Activated naive CD4-positive, alpha-beta T cell treated with Interleukin-2 at 50 U/mL for 16 hours (primary cell): ENCODE measurements around the gene CYBA.

Source experiments
- DNase-seq: peaks from one replicate; pipeline ENCODE4 v3.0.0-alpha.2; 2020

The CYBA gene

DNA sequence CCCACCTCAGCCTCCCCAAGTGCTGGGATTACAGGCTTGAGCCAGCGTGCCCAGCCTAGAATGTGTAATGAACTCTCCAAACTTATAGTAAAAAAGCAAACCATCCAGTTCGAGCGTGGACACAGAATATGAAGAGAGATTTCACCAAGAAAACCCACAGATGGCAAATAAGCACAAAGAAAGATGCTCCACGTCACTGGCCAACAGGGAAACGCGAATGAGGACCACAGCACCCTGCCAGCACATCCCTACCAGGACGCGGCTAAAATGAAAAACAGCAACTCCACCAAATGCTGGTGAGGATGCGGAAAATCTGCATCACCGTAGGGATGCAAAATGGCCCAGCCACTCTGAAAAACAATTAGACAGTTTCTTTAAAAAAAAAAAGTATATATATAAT is 10.6 kb upstream of the CYBA start:
- no peak for DNase-seq

DNA sequence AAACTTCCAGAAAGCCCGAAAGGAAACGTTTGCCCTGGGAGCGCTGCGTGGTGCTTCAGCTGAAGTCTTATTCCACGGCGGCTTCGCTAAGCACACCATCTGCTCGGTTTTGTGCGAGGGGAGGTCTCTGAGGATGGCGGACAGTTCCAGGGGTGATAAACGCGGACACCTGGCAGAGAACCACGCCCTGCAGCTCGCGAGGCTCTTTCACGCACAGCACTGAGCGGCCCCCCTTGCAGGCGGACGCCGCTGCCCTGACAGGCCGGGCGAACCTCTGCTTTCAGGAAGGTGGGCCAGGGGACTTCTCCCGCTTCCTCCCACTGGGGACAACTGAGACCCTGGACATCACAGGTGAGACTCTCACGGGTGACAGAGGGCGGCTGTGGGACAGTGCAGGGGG is 8.3 kb upstream of the CYBA start:
- no peak for DNase-seq

DNA sequence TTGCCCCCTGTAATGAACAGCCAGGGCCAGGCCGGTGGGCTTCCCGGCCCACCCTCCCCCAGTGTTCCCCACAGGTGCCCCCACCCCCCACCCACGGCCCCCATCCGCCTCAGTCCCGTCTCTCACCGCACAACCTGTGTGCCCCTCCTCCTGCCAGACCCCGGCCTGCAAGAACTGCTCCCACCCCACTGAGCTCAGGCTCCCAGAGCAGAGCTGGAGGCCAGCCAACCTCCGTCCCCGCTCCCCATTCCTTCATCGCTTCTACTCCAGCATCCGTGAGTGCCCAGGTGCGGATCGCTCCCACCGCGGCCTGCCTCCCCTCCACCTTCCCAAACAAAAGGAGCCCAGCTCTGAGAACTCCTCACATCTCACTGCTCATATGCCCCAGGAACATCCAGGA is 7.9 kb upstream of the CYBA start:
- no peak for DNase-seq

DNA sequence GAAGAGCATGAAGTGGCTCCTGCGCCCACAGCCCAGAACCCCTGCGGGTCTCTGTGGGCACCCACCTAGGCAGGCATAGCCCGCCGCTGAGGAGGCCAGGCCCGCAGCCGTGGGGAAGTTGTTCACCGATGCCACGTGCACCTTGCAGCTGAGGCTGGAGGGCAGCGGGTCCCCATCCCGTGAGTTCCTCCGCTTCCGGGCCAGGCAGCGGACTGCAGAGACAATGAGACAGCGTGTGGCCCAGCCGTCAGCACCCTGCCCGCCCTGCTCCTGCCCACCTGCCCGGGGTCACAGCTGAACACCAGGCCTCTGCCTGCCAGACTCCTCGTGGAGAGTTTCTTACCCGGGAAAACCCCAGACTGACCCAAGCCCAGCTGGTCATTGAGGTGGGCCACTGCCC is 6.5 kb upstream of the CYBA start:
- no peak for DNase-seq

DNA sequence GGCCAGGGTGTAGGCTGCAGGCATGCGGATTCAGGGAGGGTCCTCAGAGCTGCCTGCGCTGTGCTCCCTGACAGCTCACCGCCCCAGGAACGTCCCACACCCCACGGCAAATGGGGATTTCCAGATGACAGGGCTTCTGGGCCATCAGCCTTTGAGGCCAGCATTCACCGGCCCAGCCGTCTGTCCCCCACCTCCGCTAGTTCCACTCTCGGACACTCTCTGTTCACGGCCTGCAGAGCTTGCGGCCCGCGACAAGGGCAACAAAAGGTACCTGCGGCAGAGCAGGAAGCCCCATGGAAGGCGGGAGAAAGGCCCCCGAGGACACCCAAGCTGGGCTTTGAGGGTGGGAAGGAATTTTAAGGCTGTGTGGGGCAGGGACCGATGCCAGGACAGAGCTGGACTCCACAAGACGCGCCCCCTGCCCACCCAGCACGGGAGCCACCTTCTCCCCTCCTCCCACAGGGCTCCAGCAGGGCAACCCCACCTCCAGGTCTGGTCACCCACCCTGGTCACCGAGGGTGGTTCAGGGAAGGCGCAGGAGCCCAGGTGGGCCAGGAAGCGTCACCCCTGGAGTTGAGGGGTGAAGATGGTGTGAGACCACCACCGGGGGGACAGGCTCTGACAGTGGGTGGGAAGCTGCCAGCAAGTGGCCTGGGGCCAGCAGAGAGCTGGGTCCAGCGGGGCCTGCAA is 5.6 kb upstream of the CYBA start:
- no peak for DNase-seq

DNA sequence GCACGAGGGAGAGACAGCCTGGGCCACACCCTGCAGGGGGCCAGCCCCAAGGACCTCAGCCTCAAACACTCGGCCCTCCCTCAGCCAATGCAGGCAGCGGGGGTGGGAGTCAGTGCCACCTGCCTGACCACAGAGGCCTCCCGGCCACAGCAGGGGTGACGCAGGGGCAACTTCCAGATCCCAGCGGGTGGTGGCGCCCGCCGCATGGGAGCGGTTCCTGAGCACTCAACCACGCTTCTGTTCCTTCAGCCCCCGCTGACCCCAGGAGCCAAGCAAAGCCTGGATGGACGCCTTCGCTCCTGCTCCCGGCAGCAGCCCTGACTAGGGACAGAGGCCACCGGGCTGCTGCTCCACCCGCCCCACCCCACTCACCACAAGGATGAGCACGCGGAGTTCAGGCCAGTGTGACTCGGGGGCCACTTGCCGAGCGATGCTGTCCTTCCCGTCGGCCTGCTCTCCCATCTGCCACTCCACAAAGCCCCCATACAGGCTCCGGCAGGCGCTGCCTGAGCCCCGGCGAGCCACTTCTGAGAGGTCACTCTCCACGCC is 5.0 kb upstream of the CYBA start:
- DNase-seq: no peak

DNA sequence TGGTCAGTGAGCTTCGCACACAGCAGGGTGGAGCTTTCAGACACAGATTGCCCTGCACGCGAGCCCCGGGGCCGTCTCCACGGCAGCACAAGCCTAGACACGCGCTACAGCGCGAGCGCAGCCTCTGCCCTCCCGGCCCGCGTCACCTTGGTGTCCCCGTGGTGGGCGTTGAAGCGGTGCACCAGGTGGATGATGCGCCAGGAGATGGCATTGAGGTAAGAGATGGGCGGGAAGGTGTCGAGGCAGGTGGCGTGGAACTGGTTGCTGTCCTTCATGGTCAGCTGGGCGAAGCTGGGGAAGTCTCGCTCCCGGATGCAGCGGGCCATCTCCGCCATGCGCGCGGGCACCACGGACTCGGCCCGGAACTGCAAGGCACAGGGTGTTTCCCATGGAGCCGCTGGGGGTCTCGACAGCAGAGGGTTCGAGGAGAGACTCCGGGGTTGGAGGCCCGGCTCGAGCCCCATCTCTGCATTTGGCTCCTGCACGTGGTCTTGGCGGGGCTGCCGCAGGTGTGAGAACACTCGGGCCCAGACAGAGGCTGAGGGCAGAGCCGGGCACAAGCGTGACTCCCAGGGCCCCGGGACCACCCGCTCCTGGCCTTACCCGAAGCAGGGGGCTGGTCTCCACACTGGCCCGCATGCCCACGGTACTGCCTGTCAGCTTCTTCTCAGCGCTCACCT is 4.3 kb upstream of the CYBA start:
- DNase-seq: no peak

DNA sequence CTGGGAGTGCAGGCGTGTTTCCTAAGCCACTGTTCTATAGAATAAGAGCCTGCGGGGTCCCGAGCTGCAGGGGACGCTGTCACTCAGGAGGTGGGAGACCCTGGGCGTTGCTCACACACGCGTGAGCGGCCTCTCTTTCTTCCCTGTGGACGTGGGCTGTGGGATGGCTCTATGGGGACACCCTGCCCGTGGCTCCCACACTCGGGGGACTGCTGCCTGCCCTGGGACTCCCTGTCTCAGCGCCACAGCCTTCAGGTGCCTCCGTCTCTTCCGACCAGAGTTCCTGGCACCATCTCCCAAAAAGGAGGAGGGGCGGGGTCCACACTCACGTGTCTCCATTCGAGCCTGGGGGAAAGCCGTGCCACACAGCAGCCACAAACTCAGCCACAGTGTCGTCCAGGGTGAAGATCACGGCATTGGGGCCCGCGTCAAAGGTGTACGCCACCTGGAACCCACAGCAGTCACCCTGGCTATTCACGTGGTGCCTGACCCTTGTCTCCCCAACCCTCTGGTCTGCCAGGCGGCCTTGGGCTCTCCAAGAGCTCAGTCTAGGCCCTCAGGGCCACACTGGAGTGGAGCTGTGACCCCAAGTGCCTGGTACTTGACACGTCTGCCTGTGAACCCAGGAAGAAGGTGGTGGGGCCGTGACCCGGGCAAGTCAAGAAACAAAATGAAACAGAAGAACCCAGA is 3.7 kb upstream of the CYBA start:
- no peak for DNase-seq

DNA sequence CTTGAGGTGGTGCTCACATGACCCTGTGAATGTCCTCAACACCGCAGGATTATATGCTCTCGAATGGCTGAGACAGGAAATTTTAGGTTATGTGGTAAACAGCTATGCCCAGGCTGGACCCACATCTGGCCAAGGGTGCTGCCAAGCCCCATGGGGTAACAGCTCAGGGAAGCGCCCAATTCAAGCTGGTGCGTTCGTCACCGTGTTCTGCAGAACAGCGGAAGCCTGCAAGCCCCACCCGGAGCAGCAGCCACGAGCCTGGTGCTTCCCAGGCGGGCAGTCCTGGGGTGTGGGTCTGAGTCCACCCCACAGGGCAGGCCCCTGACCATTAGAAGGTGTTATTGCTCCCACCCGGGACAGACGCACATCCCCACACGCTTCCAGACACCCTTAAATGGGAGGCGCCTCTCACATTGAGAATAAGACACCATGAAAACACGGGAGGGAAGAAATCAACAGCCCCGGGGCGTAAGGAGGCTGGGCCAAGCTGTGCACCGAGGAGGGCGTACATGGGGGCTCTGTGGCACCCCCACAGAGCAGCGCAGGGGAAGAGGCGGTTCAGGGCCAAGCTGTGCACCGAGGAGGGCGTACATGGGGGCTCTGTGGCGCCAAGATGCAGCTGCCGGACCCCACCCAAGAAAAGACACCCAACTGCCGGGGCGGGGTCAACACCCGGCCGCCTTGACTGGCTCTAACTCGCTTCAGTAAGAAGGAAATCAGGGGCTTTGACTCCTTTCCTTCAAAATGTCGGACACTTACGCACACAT is 2.9 kb upstream of the CYBA start:
- DNase-seq: no peak

DNA sequence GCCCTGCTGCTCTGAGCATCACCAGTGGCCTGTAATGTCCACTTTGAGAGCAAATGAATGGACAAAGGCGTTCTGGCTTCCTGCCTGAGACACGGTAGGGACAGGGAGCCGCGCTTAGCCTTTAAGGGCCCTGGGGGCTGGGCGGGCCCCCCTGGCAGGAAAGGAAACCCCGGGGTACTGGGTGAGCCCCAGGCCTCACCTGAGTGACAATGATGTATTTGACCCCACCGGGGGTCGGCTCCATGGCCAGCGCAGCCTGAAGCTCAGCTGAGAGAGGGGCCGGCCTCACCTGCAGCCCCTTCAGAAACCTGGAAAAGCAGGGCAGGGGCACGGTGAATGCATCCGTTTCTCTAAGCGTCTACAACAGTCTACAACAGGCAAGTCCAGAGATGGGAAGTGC is 2.2 kb upstream of the CYBA start:
- DNase-seq: no peak

DNA sequence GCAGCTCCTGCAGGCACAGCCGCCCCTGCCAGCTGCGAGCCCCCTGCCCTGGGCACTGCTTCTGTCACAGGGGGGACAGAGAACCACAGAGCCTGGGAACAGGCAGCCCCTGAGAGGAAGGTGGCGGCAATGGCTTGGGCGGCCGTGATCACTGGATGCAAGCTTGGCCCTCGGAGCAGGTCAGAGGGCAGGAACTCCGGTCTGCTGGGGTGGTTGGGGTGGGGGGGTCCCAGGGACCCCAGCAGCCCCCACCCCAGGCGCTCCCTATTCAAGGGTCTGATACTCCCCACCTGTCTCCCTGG is 1.9 kb upstream of the CYBA start:
- no peak for DNase-seq

DNA sequence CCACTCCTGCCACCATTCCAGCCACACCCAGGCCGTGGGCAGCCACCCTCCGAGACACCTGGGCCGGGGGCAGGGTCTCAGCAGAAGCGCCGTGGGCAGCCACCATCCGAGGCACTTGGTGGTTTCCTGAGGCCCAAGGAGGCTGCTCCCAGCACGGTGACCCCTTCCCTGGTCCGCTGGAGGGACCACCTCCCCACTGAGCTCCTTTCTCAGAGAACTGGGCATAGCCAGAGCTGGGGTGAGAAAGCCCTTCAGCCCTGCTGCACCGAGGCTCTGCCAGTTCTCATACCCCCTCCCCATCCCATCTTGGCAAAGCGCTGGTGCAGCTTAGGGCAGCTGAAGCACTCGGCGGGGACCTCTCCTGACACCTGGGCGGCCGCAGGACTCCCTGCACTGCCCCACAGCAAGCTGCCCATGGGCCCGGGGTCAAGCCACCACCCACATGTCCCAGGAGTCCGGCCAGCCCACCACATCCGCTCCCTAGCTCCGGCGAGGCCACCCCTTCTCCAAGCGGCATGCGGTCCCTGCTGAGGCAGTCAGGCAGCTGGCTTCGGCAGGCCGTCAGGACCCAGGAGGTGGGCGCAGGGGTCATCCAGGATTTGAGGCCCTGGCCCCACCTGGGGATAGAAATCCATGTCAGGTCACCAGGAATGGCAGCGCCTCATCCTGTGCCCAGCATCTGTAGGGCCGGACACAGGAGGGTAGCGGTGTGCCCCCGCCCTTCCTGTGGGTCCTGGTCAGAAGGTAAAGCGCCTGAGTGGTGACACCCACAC is 1.3 kb upstream of the CYBA start:
- DNase-seq: no peak

DNA sequence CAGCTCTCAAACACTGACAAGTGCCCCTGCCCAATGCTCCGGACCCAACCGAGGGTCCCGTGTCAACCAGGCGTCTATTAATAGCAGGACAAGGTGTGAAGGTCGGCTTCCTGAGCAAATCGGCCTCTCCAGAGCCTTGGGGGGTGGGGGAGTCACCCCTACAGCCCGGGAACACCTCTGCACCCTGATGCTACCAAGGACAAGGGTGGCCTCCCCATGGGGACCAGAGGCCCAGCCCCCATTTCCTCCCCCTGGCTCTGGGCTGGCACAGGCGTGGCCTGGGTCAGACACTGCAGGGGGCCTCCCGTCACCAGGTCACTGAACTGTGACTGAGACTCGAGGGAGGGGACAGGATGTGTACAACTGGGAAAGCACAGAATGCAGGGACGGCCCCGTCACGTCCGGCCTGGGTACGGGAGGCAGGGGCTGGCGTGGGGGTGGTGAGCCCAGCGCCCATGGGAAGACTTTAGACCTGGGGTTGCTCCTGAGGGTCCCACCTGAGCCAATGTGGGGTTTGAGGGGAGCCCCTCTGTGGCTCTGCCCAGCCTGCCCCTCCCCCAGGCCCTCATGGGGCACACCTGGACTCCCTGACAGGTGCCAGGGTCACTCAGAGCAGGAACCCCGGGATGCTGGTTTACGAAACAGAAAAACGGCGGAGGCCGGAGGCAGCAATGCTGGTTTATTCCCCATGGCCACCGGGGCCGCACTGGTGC is 579 bp upstream of the CYBA start:
- peak; percentile 71 for DNase-seq

DNA sequence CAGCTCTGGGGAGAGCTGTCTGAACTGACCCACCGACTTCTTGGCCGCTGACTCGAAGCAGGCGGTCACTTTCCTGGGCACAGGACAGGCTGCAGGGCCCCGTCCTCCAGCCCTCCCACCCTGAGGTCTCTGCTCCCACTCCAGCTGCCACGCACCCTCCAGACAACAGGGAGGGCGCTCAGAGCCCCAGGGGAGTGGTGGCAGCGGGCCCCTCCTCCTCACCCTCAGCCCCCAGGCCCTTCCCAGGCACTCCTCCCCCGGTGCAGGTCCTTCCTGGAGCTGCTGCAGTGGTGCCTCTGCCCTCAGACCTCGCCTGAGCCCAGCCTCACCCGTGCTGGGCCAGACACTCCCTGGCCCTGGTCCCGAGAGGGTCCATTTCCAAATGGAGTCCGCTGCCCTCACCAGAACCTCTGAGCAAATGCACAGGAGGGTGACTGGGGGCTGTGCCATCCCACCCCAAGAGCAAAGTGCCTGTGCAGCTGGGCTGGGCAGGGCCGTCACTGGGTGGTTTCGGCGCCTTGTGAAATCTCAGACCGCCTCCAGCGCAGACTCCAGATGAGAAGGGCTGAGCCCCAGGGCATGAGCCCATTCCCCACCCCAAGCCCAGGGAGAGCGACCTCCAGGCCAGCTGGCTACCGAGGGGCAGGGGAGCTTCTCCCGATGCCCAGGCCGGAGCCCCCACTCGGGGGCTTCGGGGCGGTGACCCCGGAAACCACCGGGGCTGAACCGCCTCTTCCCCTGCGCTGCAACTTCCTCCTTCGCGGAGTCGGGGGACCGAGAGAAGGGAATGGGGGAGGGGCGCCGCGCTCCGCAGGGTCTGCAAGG is 717 bp downstream of the CYBA start:
- DNase-seq: peak; percentile 32

DNA sequence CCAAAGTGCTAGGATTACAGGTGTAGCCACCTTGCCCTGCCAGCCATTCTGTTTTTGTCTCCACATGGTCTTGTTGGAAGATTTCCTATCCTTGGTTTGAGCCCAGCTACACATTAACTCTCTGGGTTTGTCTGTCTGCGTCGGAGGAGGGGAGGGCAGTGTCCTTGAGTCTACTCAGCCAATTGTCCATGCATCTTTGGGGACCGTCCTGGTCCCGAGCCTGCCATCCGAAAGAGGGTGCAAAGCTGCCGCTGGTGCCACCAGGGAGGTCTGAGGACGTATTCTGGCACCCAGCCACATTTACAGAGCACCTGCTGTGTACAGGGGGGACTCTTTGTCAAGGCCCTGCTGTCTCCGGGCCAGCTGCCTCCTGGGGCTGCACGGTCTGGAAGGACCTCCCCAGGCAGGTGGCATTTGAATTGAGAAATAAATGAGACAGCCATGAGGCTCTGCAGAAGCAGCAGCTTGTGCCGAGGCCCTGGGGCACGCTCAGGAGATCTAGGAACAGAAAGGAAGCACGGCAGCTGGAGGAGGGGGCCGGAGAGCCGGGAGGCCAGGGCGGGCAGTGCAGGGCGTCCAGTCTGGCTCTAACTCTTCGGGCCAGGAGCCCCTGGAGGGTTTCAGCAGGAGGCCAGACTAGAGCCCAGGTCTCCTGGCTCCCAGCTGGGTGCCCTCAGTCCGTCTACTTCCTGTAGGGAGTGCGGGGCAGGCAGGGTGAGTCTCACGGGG is 1.5 kb downstream of the CYBA start:
- no peak for DNase-seq

DNA sequence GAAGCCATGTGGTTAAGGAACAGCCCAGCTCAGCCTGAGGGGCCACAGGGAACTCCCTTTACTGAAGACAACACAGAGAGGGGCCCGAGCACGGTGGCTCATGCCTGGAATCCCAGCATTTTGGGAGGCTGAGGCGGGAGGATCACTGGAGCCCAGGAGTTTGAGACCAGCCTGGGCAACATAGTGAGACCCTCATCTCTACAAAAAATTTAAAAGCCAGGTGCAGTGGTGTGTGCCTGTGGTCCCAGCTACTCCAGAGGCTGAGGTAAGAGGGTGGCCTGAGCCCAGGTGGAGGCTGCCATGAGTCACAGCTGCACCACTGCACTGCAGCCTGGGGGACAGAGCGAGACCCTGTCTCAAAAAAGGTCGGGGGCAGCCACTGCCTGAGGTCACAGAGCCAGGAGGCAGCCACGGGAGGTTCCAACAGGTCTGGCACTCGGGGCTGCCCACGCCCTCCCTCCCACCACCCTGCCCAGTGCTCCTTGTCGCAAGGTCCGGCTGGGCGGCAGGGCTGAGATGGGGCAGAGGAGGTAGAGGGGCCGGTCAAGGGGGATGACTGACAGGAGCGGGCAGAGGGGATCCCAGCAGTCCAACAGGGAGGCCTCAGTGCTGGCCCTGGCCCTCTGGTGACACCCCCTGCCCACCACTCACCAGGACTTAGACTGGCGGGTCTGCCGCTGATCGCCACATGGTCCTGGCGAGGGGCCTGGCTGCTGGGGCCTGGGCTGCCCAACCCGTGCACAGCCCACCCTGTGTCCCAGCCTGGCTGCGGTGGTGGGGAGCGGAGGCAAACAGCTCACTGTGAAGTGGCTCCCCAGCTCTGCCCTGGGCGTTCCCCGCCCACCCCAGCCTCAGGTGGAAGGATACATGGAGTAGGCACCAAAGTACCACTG is 3.4 kb downstream of the CYBA start:
- DNase-seq: no peak

DNA sequence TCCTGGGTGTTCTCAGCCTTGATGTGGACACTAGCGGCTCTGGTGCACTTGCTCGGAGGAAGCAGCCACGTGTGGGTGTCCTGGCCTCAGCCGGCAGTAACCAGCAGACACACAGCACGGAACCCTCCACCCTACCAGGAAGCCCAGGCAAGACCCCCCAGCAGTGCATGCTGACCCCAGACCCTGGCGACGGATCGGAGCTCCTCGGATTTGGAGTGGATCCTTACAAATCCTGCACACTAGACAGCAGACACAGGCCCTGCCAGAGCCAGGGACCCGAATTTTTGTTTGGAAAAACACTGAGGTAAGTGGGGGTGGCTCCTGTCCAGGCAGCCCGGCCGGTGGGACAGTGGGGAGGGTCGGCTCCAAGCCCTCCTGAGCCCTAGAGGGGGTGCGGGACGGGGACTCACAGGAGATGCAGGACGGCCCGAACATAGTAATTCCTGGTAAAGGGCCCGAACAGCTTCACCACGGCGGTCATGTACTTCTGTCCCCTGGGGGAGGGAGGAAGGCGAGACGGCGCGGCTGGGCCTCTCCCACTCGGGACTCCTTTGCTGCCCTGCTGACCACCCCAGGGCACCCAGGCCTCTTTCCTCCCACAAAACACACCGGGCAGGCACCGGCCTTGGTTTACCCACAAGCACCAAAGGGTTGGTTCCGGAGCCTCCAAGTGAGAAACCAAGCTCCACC is 4.4 kb downstream of the CYBA start:
- DNase-seq: no peak

DNA sequence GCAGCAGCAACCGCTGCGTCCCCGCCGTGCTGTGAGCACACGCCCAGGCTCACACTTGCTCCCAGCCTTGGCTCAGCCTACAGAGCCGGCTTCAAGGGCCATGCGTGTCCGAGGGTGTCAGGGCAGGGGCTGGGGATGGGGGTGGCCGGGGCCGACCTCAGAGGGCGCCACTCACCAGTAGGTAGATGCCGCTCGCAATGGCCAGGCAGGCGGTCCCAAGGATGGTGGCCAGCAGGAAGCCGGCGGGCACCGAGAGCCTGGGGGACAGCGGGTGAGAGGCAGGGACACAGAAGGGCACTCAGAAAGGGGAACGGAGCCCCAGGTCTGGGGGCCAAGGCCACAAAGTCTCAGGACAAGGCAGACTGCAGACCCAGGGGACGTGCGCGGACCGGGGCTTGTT is 4.9 kb downstream of the CYBA start:
- DNase-seq: no peak

DNA sequence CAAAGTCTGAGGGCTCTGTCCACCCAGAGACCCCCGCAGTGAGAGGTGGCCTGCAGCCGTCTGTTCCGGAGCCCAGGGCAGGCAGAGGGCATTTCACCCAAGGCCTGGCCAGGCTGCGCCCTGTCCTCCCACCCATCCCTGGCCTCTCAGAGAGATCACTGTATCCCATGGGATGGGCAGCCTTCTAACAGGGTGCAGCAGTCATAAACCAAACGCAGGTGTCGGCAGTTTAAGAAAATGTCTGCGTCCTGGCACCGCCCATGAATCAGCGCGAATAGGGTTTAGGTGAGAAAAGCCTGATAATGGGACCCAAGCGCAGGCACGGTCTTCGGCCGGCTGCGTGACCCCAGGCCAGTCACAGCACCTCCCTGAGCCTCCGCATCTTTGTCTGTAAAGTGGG is 5.4 kb downstream of the CYBA start:
- DNase-seq: no peak
